ENCODE results near the gene CC2D2A.

CC2D2A gene

GRCh38 chr4:15469402-15470127, at the start of gene CC2D2A:
CC2D2A (plus strand) TSS chr4:15469882; CDS start chr4:15475933, 6,051 bp downstream.
- DNase-seq = no peak

GRCh38 chr4:15420642-15421041, 49.0 kb upstream of the CC2D2A start:
- no peak for DNase-seq

GRCh38 chr4:15423285-15423711, 46.4 kb upstream of the CC2D2A start:
- DNase-seq = no peak

DNA sequence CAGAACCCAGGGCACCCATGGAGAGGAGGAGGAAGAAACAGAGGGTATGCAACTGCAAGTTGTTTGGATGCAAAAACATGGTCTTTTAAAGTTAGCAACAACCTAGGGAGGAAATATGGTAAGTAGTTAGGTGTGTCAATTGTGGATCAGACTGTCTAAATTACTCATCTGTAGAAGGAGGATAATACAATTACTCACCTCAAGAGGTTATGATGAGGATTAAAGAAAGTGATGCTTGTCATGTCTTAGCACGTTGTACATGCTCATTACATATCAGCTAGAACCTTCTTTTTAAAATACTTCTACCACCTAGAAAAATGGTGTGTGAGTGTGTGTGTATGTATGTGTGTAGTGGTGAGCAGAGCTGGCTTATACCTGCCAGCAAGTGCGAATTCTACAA, 44.2 kb upstream of the CC2D2A start:
- no peak for DNase-seq

GRCh38 chr4:15427161-15427560, 42.5 kb upstream of the CC2D2A start:
- no peak for DNase-seq

DNA sequence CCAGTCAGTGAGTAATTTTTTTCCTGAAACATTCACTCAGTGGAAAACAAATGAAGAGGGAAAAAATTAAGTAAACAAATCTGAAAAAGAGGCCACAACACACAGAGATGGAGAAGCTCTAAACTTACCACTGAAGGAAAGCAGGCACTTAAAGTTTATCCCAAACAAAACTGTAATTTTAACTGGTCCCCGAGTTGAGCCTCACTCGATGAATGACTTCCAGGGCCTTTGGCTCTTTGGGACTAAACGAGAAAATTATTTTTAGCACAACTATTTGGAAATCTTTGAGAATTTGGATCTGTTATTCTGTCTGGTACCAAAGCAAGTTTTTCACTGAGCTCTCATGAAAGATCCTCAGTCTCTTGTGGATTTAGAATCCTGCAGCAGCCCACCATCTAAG, 42.0 kb upstream of the CC2D2A start, which contains the start of gene C1QTNF7:
C1QTNF7 (plus strand) TSS at position 333 of the 400 bp plus-strand sequence. CDS start 7,711 bp downstream, outside the sequence.
- no peak for DNase-seq

DNA sequence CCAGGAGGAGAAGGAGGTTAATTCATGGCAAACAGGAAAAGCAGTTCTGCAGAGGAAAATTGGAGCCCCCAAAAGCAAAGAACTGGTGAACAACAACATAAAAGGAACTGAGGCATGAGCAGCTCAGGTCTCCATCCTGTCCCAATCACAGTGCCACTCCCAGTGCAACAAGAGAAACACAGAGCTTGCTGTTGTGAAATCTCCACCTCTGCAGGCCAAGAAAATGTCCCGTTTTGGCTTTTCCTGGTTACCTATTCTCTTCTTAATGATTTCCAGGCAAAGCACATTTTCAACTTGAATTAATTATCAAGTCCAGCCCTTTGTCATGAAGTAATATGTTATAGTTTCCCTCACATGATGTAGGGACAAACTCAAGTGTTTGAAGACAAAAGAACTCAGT, 41.1 kb upstream of the CC2D2A start:
- DNase-seq = no peak

- DNase-seq = no peak
These were observed 35.6 kb upstream of the CC2D2A start for GRCh38 chr4:15434091-15434490.

GRCh38 chr4:15434676-15435075, 35.0 kb upstream of the CC2D2A start:
- no peak for DNase-seq

DNA sequence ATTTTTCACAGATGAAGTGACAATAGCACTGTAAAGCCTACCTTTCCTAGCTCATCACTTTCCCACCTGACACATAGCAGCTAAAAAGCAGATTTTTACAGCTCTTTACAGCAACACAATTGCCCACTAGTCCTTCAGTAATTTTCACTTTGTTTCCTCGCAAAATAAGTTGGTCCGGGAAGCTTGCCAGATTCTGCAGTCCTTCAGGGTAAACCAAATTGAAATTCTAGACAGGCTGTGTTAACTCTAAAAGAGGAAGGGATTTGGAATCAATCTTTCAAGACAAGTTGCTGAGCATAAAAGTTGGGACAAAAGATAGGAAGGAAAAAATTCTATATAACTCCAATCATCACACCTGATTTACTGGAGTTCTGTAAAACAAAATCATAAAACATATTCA, 33.2 kb upstream of the CC2D2A start:
- DNase-seq = no peak

GRCh38 chr4:15438939-15439524, 30.6 kb upstream of the CC2D2A start:
- DNase-seq = no peak

GRCh38 chr4:15443371-15444160, 26.1 kb upstream of the CC2D2A start:
- DNase-seq = no peak

DNA sequence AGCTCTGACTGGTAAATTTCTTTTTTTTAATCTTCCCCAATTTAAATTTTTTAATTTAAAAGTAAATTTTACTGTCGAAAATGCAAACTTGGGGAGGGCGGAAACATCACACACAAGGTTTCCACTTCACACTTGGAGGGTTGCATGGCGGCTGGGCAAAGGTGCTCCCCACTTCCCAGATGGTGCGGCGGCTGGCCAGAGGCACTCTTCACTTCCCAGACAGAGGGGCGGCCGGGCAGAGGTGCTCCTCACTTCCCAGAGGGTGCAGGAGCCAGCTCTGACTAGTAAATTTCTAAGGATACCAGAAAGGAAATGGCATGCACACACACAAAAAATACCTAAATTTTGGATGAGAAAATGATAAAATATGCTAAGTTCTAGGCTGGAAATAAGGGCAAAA, 25.4 kb upstream of the CC2D2A start:
- DNase-seq = no peak

GRCh38 chr4:15444879-15445547, 24.7 kb upstream of the CC2D2A start:
- no peak for DNase-seq

DNA sequence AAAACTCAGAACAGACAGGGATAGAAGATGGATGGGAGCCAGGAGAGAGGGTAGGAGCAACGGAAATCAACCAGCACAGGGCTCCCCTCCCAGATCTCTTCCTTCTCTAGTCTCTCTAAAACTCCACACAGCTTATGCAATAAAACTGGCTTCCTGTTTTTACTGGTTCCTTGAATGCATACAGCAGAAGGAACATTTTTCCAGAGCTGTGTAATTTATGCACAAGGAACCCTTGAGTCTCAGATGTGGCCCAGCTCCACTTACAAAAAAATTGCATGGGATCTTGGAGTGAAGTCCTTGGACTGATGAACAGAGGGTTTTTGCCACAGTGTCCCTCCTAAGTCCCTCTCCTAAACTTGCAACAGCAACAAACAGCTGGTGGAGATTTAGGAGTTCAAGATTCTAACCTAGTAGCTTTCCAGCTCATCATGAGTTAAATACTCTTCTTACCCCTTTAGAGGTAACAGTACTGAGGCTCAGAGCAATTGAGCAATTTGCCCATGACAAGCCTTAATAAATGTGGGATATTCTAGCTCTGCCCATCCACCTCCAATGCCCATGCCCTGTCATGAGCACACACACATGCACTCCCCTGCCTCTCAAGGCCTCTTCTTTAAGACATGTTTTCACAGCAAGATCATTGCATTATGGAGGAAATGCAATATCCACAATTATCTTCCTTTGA, 18.4 kb upstream of the CC2D2A start:
- DNase-seq = no peak

GRCh38 chr4:15451866-15452765, 17.6 kb upstream of the CC2D2A start:
- no peak for DNase-seq

DNA sequence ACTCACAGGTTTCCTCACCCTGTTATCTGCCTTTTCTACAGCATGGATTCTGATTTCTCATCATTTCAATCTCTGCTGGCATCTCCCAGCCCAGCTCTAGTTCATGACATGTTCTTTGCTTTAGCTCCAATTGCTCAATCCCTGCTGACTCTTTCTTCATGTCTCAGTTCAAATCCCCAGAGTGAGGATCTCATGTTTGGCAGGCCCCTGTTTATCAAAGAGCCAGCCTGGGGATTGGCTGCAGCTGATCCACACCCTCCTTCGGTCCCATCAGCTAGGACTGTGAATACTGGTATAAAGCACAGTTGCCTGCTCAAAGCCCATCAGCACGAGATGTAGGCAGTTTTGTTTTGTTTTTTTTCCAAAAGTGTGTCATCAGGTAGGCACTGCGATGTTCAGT, 14.4 kb upstream of the CC2D2A start:
- no peak for DNase-seq

DNA sequence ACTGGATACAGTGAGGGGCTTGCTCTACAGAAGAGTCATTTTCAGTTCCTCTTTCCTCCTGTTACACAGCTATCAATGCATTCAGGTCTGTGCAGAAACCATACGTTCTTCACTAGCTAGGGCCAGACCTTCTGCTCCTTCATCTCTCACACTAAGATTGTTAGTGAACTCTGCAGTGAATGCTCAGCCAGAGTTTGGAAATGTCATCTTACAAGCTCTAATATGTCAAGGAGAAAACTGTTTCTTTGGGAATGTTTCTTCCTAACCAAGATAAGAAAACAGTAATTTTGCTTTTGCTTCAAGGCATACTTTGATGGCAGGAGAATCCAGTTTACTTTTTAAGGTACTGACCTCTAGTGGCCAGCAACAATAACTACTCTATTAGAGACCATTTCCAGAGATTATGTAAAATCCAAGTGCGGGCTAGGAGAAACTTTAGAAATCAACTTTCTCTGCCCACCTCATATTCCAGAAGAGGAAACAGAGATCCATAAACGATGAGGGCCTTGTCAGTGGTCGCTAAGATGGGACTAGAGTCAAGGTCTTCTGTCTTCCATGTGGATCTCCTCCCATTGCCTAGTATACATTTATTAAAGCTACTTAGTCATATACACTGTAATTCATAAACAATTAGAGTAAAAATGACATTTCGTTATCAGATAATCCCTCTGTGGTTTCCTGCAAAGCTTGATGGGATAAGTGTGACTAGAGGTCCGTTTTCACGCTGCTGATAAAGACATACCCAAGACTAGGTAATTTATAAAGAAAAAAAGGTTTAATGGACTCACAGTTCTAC, 12.1 kb upstream of the CC2D2A start:
- no peak for DNase-seq

GRCh38 chr4:15458616-15459015, 11.1 kb upstream of the CC2D2A start:
- no peak for DNase-seq

- DNase-seq = no peak
These were observed 10.0 kb upstream of the CC2D2A start for GRCh38 chr4:15459706-15460105.

DNA sequence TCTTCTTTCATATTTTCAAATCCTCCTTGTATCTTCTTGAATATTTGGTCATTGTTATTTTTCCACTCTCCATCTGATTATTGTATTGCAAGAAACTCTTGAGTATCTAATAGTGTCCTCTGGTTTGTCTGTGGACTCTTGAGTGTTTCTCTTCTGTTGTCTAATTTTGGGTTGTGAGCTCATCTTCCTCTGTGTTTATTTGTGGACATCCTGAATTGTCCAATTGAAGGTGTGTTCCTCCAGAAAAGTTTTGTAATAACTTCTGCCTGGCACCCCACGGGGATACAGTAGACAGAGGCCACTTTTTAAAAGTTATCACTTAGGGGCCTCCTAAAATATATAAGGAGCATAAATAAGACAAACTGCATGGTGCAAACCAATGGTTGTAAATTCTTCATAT, 3.1 kb upstream of the CC2D2A start:
- DNase-seq = no peak

Measured in activated naive CD4-positive, alpha-beta T cell treated with anti-CD3 and anti-CD28 coated beads, Interleukin-2, amount 50 U/mL, for 16 hours (primary cell).